Dermis blood vessel endothelial cell (primary cell): ENCODE measurements around the gene SLC23A2. TPM values are rescaled to one million over a fixed set of nuclear protein-coding genes. Genes with fewer than 3 reads are reported as not detected.

Experiments
- DNase-seq: peaks from one replicate; pipeline ENCODE4 v3.0.0; 2010
- total RNA-seq: library from RNA; depleted of rRNA; stranded (reverse); fragments of >200 nt; gene quantifications from 2 replicates; pipeline ENCODE4 v1.2.3, GENCODE V29; 2014

The SLC23A2 gene
- total RNA-seq, 1 donor from 2014 or later, result 18.2 TPM

- peak; percentile 21 for DNase-seq
Observed at GRCh38 chr20:4811661-4812181, 189.6 kb downstream of the SLC23A2 start.

GRCh38 chr20:4811257-4811656 is 190.1 kb downstream of the SLC23A2 start:
- no peak for DNase-seq

- no peak for DNase-seq
Observed at GRCh38 chr20:4810426-4811019, 190.8 kb downstream of the SLC23A2 start.

GRCh38 chr20:4809707-4810106 is 191.6 kb downstream of the SLC23A2 start:
- peak; percentile 8 for DNase-seq

- DNase-seq, result peak; percentile 21
Observed at GRCh38 chr20:4808872-4809271, 192.4 kb downstream of the SLC23A2 start.

GRCh38 chr20:4805663-4806449 is 195.5 kb downstream of the SLC23A2 start:
- peak; percentile 18 for DNase-seq

GRCh38 chr20:4802527-4802926 is 198.8 kb downstream of the SLC23A2 start:
- no peak for DNase-seq

Other genes with a start within 250 kb of the SLC23A2 start
- 120 and 171 TPM in 2 replicates for gene RASSF2, start 177.9 kb downstream of the SLC23A2 start, total RNA-seq
- 57.3 and 75.4 TPM in 2 replicates for gene TMEM230, start 111.6 kb upstream of the SLC23A2 start, total RNA-seq
- gene PCNA, start 118.4 kb upstream of the SLC23A2 start, total RNA-seq, result 131 and 240 TPM in 2 replicates
- 71.5 and 105 TPM in 2 replicates for gene CDS2, start 125.5 kb upstream of the SLC23A2 start, total RNA-seq